Nephron progenitor cell (in vitro differentiated cells): ENCODE data around the gene IGF1R.

ENCODE experiments used
- DNase-seq: peaks from one replicate; pipeline ENCODE4 v3.0.0; 2021
- H3K27ac Mint-ChIP-seq: 2 replicates; pipeline ENCODE4 v1.8.0; 2021; ENCODE audit warnings: mild to moderate bottlenecking, moderate library complexity, mixed read lengths
- H3K27me3 Mint-ChIP-seq: 2 replicates; pipeline ENCODE4 v1.8.0; 2021; ENCODE audit warnings: mild to moderate bottlenecking, low read depth, mixed read lengths; ENCODE audit not compliant: poor library complexity
- H3K36me3 Mint-ChIP-seq: 2 replicates; pipeline ENCODE4 v1.8.0; 2021; ENCODE audit warnings: low read depth, mixed read lengths
- H3K4me1 Mint-ChIP-seq: 2 replicates; pipeline ENCODE4 v1.8.0; 2021; ENCODE audit warnings: mixed read lengths
- H3K4me3 Mint-ChIP-seq: 2 replicates; pipeline ENCODE4 v1.8.0; 2021; ENCODE audit warnings: mild to moderate bottlenecking, moderate library complexity, mixed read lengths
- H3K9me3 Mint-ChIP-seq: 2 replicates; pipeline ENCODE4 v1.8.0; 2021; ENCODE audit warnings: mild to moderate bottlenecking, moderate library complexity, mixed read lengths
- CTCF ChIP-seq: fragments of 200-600 bp; sonication (generic); IDR thresholded peaks from 2 replicates; pipeline ENCODE4 v1.5.0; 2021; ENCODE audit warnings: antibody characterized with exemption

IGF1R gene

GRCh38 chr15:98737721-98738120 is 89.4 kb downstream of the IGF1R start:
- H3K27me3 Mint-ChIP-seq: peaks cover 4% of the 10 kb centered on the region
- peaks cover 13% of the 10 kb centered on the region for H3K9me3 Mint-ChIP-seq
- H3K27ac Mint-ChIP-seq: peak overlapping the region; percentile 78
- no peak for TF ChIP-seq CTCF
- peaks cover 19% of the 10 kb centered on the region for H3K36me3 Mint-ChIP-seq
- no peak overlapping the region for H3K4me3 Mint-ChIP-seq
- no peak for DNase-seq
- H3K4me1 Mint-ChIP-seq: peaks cover 43% of the 10 kb centered on the region

- no peak overlapping the region for H3K4me3 Mint-ChIP-seq
- H3K27ac Mint-ChIP-seq: peak overlapping the region; percentile 20
- peaks cover 50% of the 10 kb centered on the region for H3K4me1 Mint-ChIP-seq
- DNase-seq: no peak
- no peak for TF ChIP-seq CTCF
- H3K27me3 Mint-ChIP-seq: peaks cover 5% of the 10 kb centered on the region
- peaks cover 13% of the 10 kb centered on the region for H3K9me3 Mint-ChIP-seq
- H3K36me3 Mint-ChIP-seq: peaks cover 19% of the 10 kb centered on the region
These were observed 90.5 kb downstream of the IGF1R start for GRCh38 chr15:98738689-98739401.

- peaks cover 7% of the 10 kb centered on the region for H3K27me3 Mint-ChIP-seq
- DNase-seq: no peak
- TF ChIP-seq CTCF: no peak
These were observed 92.0 kb downstream of the IGF1R start for GRCh38 chr15:98740295-98740694.

GRCh38 chr15:98740963-98741362 is 92.6 kb downstream of the IGF1R start:
- H3K4me1 Mint-ChIP-seq: peaks cover 71% of the 10 kb centered on the region
- peaks cover 13% of the 10 kb centered on the region for H3K9me3 Mint-ChIP-seq
- no peak overlapping the region for H3K27ac Mint-ChIP-seq

More at GRCh38 chr15:98740295-98740694, 92.0 kb downstream of the IGF1R start:
- H3K4me3 Mint-ChIP-seq: no peak overlapping the region
- peaks cover 64% of the 10 kb centered on the region for H3K4me1 Mint-ChIP-seq
- no peak overlapping the region for H3K27ac Mint-ChIP-seq
- peaks cover 13% of the 10 kb centered on the region for H3K9me3 Mint-ChIP-seq
- H3K36me3 Mint-ChIP-seq: peaks cover 19% of the 10 kb centered on the region

GRCh38 chr15:98743177-98743576 is 94.8 kb downstream of the IGF1R start:
- peaks cover 19% of the 10 kb centered on the region for H3K36me3 Mint-ChIP-seq
- no peak overlapping the region for H3K27ac Mint-ChIP-seq
- peaks cover 7% of the 10 kb centered on the region for H3K27me3 Mint-ChIP-seq
- H3K9me3 Mint-ChIP-seq: peaks cover 13% of the 10 kb centered on the region
- TF ChIP-seq CTCF: no peak
- peaks cover 73% of the 10 kb centered on the region for H3K4me1 Mint-ChIP-seq
- no peak for DNase-seq
- H3K4me3 Mint-ChIP-seq: no peak overlapping the region

More at GRCh38 chr15:98740963-98741362, 92.6 kb downstream of the IGF1R start:
- Mint-ChIP-seq H3K4me3 (no peak overlapping the region), H3K27me3 (peaks cover 7% of the 10 kb centered on the region), H3K36me3 (peaks cover 19% of the 10 kb centered on the region)
- DNase-seq: no peak
- no peak for TF ChIP-seq CTCF

GRCh38 chr15:98744506-98744905 is 96.2 kb downstream of the IGF1R start:
- H3K4me1 Mint-ChIP-seq: peaks cover 63% of the 10 kb centered on the region

More at GRCh38 chr15:98744506-98744905, 96.2 kb downstream of the IGF1R start:
- no peak for DNase-seq
- Mint-ChIP-seq H3K9me3 (peaks cover 3% of the 10 kb centered on the region), H3K36me3 (peaks cover 8% of the 10 kb centered on the region), H3K27ac (no peak overlapping the region), H3K4me3 (no peak overlapping the region), H3K27me3 (peaks cover 7% of the 10 kb centered on the region)
- TF ChIP-seq CTCF: no peak
